IMR-90 (cell line): ENCODE results near the gene L3MBTL4.

Experiments
- CHD1 ChIP-seq: IDR thresholded peaks from 2 replicates; pipeline ENCODE4 v1.6.1; 2012; ENCODE audit warnings: low read depth, low read length, improper control_type of control experiment
- FOS ChIP-seq: fragments of 150-350 bp; IDR thresholded peaks from 2 replicates; pipeline ENCODE4 v1.6.1; 2016; ENCODE audit warnings: low read depth, low read length
- MXI1 ChIP-seq: IDR thresholded peaks from 2 replicates; pipeline ENCODE4 v1.6.1; 2012; ENCODE audit warnings: low read depth, mild to moderate bottlenecking, low read length, moderate library complexity, borderline replicate concordance
- NFE2L2 ChIP-seq: fragments of 150-350 bp; IDR thresholded peaks from 2 replicates; pipeline ENCODE4 v1.6.1; 2016; ENCODE audit warnings: low read depth, mild to moderate bottlenecking, low read length
- POLR2A ChIP-seq: IDR thresholded peaks from 2 replicates; pipeline ENCODE4 v1.6.1; 2012; ENCODE audit warnings: mild to moderate bottlenecking, low read depth, low read length
- RAD21 ChIP-seq: IDR thresholded peaks from 2 replicates; pipeline ENCODE4 v1.6.1; 2012; ENCODE audit warnings: low read length, improper control_type of control experiment
- RFX5 ChIP-seq: IDR thresholded peaks from 2 replicates; pipeline ENCODE4 v1.8.0; 2012; ENCODE audit warnings: low read depth, mild to moderate bottlenecking, low read length, moderate library complexity
- TF ChIP-seq, protein P1 (sequence below): conservative IDR thresholded peaks from 2 replicates; pipeline ENCODE4 v1.5.1; 2012; ENCODE audit warnings: mild to moderate bottlenecking, low read depth, low read length, improper control_type of control experiment
- TF ChIP-seq, protein P2 (sequence below): fragments of 150-350 bp; IDR thresholded peaks from 2 replicates; pipeline ENCODE4 v1.6.1; 2017; ENCODE audit warnings: mild to moderate bottlenecking, antibody characterized with exemption, low read length, low read depth

DNA sequence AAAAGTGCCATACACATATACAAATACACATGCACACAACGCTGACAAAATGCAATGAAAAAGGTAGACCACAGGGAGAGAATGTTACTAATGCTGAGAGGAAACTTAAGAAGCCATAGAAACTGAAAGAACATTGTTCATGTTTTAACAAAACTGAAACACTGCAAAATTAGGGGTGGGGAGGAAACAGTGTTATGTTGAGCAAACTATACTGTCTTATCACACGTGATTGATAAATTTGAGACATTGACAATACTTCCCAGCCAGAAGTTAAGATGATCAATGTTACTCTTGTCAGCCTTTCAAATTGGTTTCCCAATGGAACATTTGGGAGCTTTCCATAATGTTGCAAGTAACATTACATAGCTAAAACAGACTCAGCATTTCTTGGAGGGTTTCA, 165.5 kb downstream of the L3MBTL4 start:
- TF ChIP-seq, protein P1, sequence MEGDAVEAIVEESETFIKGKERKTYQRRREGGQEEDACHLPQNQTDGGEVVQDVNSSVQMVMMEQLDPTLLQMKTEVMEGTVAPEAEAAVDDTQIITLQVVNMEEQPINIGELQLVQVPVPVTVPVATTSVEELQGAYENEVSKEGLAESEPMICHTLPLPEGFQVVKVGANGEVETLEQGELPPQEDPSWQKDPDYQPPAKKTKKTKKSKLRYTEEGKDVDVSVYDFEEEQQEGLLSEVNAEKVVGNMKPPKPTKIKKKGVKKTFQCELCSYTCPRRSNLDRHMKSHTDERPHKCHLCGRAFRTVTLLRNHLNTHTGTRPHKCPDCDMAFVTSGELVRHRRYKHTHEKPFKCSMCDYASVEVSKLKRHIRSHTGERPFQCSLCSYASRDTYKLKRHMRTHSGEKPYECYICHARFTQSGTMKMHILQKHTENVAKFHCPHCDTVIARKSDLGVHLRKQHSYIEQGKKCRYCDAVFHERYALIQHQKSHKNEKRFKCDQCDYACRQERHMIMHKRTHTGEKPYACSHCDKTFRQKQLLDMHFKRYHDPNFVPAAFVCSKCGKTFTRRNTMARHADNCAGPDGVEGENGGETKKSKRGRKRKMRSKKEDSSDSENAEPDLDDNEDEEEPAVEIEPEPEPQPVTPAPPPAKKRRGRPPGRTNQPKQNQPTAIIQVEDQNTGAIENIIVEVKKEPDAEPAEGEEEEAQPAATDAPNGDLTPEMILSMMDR: no peak
- TF ChIP-seq POLR2A (no peak), MXI1 (no peak), FOS (no peak), RAD21 (no peak), NFE2L2 (no peak), CHD1 (no peak), RFX5 (no peak)
- TF ChIP-seq, protein P2, sequence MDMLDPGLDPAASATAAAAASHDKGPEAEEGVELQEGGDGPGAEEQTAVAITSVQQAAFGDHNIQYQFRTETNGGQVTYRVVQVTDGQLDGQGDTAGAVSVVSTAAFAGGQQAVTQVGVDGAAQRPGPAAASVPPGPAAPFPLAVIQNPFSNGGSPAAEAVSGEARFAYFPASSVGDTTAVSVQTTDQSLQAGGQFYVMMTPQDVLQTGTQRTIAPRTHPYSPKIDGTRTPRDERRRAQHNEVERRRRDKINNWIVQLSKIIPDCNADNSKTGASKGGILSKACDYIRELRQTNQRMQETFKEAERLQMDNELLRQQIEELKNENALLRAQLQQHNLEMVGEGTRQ: no peak
